ENCODE measurements around the gene ERFL. TPM values are rescaled to one million over a fixed set of nuclear protein-coding genes. Genes with fewer than 3 reads are reported as not detected.

The ERFL gene
- total and polyA plus RNA-seq, 2 of the 4 experiments (the other 2 are of a cell fraction), result not detected

- no peak overlapping the region for H4K5ac ChIP-seq (ENCODE audit: low read depth, low read length)
- H3K14ac ChIP-seq (replicated peaks; ENCODE audit: low read depth, low read length), result no peak overlapping the region
- no peaks in the 10 kb centered on the region for H3K79me1 ChIP-seq (ENCODE audit: low read depth in 1 of 2, low read length in 2 of 2)
- H3K18ac ChIP-seq (ENCODE audit: low read depth, low read length), result no peak overlapping the region
- H3K23ac ChIP-seq (ENCODE audit: low read depth, low read length), result no peak overlapping the region
- intact Hi-C loops (cut with micrococcal nuclease), result loop anchor here (1.0 to 10.0 kb wide), 2 partner anchors 78 to 157 kb away; partner anchors contain the start of gene CEACAM3
- 0 out of 2 replicates have a peak, but pooled peaks cover 2% of the 10 kb centered on the region for H3K4me1 ChIP-seq (ENCODE audit: control insufficient read depth, insufficient read depth, low read length)
- H4K91ac ChIP-seq (ENCODE audit: insufficient read depth, low read depth, low read length), result no peak overlapping the region
- 0% methylated on average over 3 of the region's 12 CpGs; no CpG with 5 or more reads in 1 of the 2 experiments for WGBS, 2 experiments (ENCODE audit: extremely low coverage in 2 of 2, insufficient read length in 1 of 2)
- H3K27ac ChIP-seq (ENCODE audit: insufficient read depth, low read length), result no peak overlapping the region
- H2BK120ac ChIP-seq (ENCODE audit: low read depth, low read length), result no peak overlapping the region
- POLR2A ChIA-PET (ENCODE audit: unreplicated experiment), result no interaction called here
- H2BK20ac ChIP-seq (ENCODE audit: low read depth, low read length), result no peak overlapping the region
- H2BK15ac ChIP-seq (ENCODE audit: low read depth, low read length), result no peak overlapping the region
- BruUV-seq (replicated peaks), result no TSS peak
- peak overlapping the region; percentile 94 for H2AK9ac ChIP-seq (replicated peaks; ENCODE audit: low read depth, low read length, poor library complexity)
- CTCF ChIA-PET, result interaction anchor here (0.6 to 1.7 kb wide), 2 partner anchors 10 to 15 kb away, joined by 3 to 5 read pairs; no protein-coding TSS in a partner anchor
- DNase-seq, result peak; percentile 65
- H3K9ac ChIP-seq (ENCODE audit: low read depth, low read length), result peak overlapping the region; percentile 55; the same call in 1 of the 2 replicates
- peaks cover 10% of the 10 kb centered on the region; the same call in 1 of the 2 replicates for H3K36me3 ChIP-seq (ENCODE audit: control insufficient read depth, insufficient read depth, low read length)
- H3K27me3 ChIP-seq (ENCODE audit: control insufficient read depth, insufficient read depth, low read length), result no peaks in the 10 kb centered on the region
- dilution Hi-C loops (cut with HindIII; ENCODE audit: low sequenced_read_pairs, unreplicated experiment), result no loop called here
- H3K4me3 ChIP-seq (ENCODE audit: insufficient read depth, low read depth, low read length), result no peak overlapping the region
- H2AK5ac ChIP-seq (ENCODE audit: low read depth, low read length), result peak overlapping the region; percentile 37; the same call in 1 of the 2 replicates
- no peaks in the 10 kb centered on the region; the same call in 1 of the 2 replicates for H3K9me1 ChIP-seq (ENCODE audit: insufficient read depth, low read length)
- peak overlapping the region; percentile 67 for H3K4me2 ChIP-seq (ENCODE audit: low read depth, low read length)
- peaks cover 1% of the 10 kb centered on the region; the same call in 1 of the 2 replicates for H4K20me1 ChIP-seq (ENCODE audit: insufficient read depth, low read length)
- ATAC-seq (ENCODE audit: low read depth), result peak; percentile 98
- in situ Hi-C loops (cut with MboI; ENCODE audit: low sequenced_read_pairs), result no loop called here
- peak overlapping the region; percentile 95 for H2AFZ ChIP-seq (replicated peaks; ENCODE audit: low read length, poor library complexity)
- TF ChIP-seq, protein P1, sequence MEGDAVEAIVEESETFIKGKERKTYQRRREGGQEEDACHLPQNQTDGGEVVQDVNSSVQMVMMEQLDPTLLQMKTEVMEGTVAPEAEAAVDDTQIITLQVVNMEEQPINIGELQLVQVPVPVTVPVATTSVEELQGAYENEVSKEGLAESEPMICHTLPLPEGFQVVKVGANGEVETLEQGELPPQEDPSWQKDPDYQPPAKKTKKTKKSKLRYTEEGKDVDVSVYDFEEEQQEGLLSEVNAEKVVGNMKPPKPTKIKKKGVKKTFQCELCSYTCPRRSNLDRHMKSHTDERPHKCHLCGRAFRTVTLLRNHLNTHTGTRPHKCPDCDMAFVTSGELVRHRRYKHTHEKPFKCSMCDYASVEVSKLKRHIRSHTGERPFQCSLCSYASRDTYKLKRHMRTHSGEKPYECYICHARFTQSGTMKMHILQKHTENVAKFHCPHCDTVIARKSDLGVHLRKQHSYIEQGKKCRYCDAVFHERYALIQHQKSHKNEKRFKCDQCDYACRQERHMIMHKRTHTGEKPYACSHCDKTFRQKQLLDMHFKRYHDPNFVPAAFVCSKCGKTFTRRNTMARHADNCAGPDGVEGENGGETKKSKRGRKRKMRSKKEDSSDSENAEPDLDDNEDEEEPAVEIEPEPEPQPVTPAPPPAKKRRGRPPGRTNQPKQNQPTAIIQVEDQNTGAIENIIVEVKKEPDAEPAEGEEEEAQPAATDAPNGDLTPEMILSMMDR (conservative IDR thresholded peaks at IDR 0.05; ENCODE audit: low read depth, low read length), result peak; percentile 83
- TF ChIP-seq MAZ (IDR thresholded peaks at IDR 0.05; ENCODE audit: borderline replicate concordance, low read depth, low read length) (0 out of 2 replicates have a peak, but pooled peaks have one; percentile 9), BHLHE40 (IDR thresholded peaks at IDR 0.05; ENCODE audit: low read depth, low read length) (peak; percentile 17; the same call in 1 of the 2 replicates), RAD21 (IDR thresholded peaks at IDR 0.05; ENCODE audit: low read length) (peak; percentile 86), RFX5 (IDR thresholded peaks at IDR 0.05; ENCODE audit: low read depth, low read length) (no peak), MXI1 (IDR thresholded peaks at IDR 0.05; ENCODE audit: borderline replicate concordance, low read depth, low read length) (no peak), SMC3 (IDR thresholded peaks at IDR 0.05; ENCODE audit: low read depth, low read length) (peak; percentile 74)
- H3K4ac ChIP-seq (ENCODE audit: low read depth, low read length), result no peak overlapping the region
- H2BK5ac ChIP-seq (ENCODE audit: low read depth, low read length, poor library complexity, severe bottlenecking), result no peak overlapping the region
- no peaks in the 10 kb centered on the region for H3K9me3 ChIP-seq (ENCODE audit: control insufficient read depth, insufficient read depth, low read length)
- no peak overlapping the region for H3K56ac ChIP-seq (ENCODE audit: extremely low read depth, insufficient read depth, low read length)
- H4K8ac ChIP-seq (ENCODE audit: low read depth in 2 of 2, low read length in 2 of 2), result peak overlapping the region in 1 of 2 experiments; percentile 84; a peak in 1 of 4 replicates
Measured at GRCh38 chr19:41951686-41952172, 23.5 kb upstream of the ERFL start.

All from IMR-90 (cell line).